Colon (tissue), 2 donors: ENCODE measurements around the gene IL12RB2.

ENCODE experiments used
- FAIRE-seq: peaks from 2 replicates; lab custom pipeline; 2012; peaks lifted over from hg19 to GRCh38; lab: Jason Lieb, UNC
- donor health status: control.
- donor health status: control.

Gene IL12RB2

DNA sequence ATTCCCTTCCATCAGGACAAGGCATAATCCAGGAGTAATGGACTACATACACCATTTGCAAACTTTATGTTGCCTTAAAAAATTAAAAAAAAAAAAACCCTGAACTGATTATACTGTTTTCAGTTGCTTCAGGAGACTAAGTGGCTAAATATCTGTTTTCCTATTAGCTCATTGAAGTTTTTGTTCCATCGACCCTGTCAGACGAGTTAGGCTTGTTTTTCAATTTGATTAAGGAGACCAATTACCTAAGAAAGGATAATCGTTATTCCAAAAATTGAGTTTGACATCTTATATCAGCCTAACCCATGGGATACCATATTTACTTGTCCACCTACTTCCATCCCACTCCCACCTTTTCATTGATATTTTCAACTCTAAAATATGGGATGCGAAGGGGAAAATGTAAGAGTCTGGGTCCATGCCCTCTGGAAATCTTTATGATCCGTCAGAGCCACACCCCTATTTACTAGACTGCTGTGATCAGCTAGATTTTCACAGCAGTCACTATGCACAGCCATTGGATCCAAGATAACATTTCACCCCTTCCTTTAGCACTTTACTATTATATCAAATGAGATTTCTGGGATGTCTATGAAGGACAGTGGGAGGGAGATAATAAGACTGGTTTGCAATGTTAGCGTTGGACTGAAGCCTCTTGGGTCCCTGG lies 41.0 kb downstream of the IL12RB2 start:
- no peak for FAIRE-seq

DNA sequence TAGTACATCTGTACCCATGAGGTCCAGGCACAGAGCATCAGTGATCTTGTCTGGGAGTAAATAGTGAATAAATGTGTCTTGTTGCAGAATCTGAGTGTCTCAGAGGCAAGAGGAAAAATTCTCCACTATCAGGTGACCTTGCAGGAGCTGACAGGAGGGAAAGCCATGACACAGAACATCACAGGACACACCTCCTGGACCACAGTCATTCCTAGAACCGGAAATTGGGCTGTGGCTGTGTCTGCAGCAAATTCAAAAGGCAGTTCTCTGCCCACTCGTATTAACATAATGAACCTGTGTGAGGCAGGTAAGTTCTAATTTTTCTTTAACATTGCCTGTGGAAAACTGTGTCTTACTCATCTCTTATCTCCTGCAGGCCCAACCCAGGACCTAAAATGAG lies 43.1 kb downstream of the IL12RB2 start:
- no peak for FAIRE-seq

GRCh38 chr1:67352211-67352610 lies 44.5 kb downstream of the IL12RB2 start:
- no peak for FAIRE-seq

DNA sequence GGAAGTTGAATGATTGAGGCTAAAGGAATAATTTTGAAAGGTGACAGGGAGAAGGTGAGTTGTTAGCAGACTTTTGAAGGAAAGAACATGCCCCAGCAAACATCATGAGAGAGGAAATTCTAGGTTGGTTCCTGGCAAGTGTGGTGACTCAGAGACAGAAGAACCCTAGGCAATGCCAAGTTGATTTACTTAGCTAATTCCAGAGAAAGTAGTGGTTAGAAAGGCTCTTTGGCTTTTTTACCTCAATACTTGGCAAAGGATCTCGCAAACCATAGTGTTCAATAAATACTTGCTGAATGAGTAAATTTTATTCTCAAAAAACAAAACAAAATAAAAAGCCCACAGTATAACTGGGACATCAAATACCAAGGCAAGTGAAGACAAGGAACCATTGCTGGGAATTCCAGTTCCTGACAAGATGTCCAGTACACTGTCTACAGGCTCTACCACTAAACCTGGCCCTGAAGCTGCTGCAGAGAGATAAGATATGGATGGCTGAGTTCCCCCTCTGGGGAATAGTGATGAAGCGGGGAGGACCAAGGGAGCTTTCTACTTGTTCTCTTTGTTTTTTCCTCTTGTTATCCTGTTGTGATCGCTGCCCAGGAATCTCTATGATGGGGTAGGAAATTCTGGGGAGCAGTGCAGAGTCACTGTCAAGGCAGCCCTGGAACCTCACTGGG lies 48.2 kb downstream of the IL12RB2 start:
- FAIRE-seq = no peak

DNA sequence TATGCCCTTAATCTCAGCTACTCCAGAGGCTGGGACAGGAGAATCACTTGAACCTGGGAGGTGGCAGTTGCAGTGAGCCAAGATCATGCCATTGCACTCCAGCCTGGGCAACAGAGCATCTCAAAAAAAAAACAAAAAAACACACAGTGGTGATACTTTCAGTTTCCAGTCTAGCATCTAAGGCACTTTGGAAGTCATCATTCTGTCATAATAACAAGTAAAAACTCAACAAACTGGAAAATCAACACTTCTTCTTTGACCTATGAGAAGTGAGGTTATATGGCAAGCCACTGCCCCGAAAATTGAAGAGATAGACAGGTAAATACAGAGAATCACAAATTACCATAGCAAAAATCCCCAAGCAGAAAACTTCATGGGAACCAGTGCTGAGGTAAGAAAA lies 51.9 kb downstream of the IL12RB2 start:
- no peak for FAIRE-seq

DNA sequence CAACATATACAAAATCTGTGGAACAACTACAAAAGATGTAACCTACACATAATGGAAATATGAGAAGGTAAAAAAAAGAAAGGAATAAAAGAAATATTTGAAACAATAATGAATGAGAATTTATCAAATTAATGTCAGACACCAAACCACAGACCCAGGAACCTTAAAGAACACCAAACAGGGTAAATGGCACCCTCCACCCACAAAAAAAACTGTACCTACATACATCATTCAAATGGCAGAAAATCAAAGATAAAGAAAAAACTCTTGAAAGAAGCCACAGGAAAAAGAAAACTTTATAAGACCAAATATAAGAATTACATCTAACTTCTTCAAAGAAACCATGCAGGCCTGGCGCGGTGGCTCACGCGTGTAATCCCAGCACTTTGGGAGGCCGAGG lies 54.0 kb downstream of the IL12RB2 start:
- FAIRE-seq = no peak

GRCh38 chr1:67367370-67368045 lies 59.8 kb downstream of the IL12RB2 start:
- no peak for FAIRE-seq

GRCh38 chr1:67368046-67368514 lies 60.4 kb downstream of the IL12RB2 start:
- FAIRE-seq = no peak

GRCh38 chr1:67371043-67371442 lies 63.4 kb downstream of the IL12RB2 start:
- no peak for FAIRE-seq

DNA sequence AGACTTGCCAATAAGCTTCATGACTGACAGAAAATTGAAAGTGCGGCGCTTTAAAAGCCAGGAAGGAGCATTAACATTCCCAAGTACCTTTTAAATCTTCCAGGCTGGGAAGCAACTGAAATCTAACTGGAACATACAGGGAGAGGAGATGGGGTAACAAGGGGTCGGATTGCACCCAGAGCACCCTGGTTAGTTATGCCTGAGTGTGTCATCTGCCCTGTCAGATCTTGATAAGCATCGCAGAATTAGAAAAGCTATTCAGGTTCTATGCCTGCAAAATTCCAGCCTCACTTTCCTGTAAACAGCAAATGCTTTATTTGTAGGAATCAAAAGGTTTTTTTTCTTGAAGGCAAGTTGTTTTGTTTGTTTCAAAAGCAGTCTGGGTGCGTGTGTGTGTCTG lies 64.0 kb downstream of the IL12RB2 start:
- FAIRE-seq = no peak

DNA sequence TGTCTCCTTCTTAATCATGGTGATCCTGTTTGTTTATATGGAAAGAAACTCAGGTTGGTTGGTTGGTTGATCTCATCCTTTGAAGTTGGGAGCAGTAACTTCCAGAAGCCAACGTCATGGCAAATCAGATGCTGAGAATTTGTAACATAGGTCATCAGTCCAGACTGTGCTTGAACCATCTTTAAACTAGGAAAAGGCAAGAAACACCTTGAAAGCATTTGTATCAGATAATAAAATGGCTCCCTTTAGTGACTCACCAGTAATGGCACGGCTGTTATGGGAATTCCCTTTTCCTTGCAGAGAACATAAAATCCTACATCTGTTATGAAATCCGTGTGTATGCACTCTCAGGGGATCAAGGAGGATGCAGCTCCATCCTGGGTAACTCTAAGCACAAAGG lies 64.5 kb downstream of the IL12RB2 start:
- FAIRE-seq = no peak

DNA sequence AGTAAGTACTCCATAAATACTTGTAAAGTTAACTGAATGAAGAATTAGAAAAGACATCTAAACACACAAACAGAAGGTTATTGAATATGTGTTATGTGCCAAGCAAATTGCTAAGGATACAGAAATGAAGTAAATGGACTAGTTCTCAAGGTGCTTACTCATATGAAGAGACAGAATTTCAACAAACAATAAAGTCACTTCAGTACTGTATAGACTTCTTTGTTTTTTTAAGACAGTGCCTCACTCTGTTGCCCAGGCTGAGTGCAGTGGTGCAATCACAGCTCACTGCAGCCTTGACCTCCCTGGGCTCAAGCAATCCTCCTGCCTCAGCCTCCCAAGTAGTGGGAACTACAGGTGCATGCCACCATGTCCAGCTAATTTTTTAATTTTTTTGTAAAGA lies 65.2 kb downstream of the IL12RB2 start:
- no peak for FAIRE-seq

DNA sequence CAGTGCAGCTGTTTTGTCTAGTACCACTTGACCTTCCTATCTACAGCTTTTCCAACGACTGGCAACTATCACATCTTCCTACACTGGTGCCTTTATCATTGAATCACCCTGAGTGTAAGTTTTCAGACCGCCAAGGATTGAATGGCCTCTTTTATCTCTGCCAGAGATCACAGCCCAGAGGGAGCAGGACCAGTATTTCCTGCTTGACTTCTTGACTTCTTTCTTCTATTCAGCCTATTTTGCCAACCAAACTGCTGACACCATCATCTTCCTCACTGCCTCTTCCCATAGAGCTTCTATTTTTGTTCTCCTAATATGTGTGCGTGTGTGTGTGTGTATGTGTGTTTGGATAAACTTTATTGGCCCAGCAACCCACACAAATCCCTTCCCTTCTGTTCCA lies 68.7 kb downstream of the IL12RB2 start:
- FAIRE-seq = no peak

GRCh38 chr1:67377253-67377652 lies 69.6 kb downstream of the IL12RB2 start:
- FAIRE-seq = no peak

- no peak for FAIRE-seq
Measured at GRCh38 chr1:67381154-67381553, 73.5 kb downstream of the IL12RB2 start.

GRCh38 chr1:67382292-67382691 lies 74.6 kb downstream of the IL12RB2 start:
- no peak for FAIRE-seq

DNA sequence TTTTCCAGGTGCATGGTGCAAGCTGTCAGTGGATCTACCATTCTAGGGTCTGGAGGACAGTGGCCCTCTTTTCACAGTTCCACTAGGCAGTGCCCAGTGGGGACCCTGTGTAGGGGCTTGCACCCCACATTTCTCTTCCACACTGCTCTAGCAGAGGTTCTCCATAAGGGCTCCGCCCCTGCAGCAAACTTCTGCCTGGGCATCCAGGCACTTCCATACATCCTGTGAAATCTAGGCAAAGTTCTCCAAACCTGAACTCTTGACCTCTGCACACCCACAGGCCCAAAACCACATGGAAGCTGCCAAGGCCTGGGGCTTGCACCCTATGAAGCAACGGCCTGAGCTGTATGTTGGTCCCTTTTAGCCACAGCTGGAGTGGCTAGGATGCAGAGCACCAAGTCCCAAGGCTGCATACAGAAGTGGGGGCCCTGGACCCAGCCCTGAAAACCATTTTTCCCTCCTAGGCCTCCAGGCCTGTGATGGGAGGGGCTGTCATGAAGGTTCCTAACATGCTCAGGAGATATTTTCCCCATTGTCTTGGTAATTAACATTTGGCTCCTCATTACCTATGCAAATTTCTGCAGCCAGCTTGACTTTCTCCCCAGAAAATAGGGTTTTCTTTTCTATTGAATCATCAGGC lies 76.4 kb downstream of the IL12RB2 start:
- FAIRE-seq = no peak

- FAIRE-seq = no peak
Measured at GRCh38 chr1:67390041-67390887, 82.6 kb downstream of the IL12RB2 start.

- no peak for FAIRE-seq
Measured at GRCh38 chr1:67393240-67393639, 85.6 kb downstream of the IL12RB2 start.

DNA sequence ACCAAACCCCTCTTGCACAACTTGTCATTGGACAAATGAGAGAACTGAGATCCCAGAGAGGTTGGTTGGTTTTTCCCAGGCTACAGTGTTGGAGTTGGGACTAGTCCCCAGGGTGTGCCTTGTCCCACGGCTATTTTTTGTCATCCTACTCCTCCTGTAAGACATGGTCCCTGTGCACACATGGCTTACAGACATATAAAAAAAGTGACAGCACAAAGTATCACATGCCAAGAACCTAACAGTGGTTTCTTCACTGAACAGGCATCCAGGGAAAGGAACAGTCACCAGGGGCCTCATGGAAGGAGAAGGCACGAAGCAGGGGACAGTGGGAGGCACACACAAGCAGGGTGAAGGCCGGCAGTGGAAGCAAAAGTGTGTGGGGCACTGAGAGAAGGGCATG lies 86.1 kb downstream of the IL12RB2 start:
- FAIRE-seq = no peak

DNA sequence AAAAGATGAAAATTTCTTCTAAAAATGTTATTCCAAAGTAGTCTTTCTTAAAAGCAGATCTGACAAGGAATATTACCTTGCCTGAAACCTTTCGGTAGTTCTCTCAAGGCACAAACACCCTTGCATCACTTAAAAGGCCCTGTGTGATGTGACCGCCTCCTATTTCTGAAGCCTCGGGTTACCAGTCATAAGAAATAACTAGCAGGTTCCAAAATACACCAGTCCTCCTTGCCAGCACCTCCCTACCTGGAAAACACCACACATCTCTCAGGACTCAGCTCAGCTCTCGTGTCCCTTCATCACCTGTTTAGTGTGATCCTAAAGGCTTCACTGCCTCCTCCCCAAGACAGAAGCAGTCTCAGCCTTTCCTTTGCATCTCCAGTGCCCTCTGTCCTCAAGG lies 86.9 kb downstream of the IL12RB2 start:
- FAIRE-seq = no peak
